OCI-LY7 (cell line): ENCODE data around the gene CFAP61. TPM values are rescaled to one million over a fixed set of nuclear protein-coding genes. Genes with fewer than 3 reads are reported as not detected.

Source experiments
- BruUV-seq: library from RNA; stranded (reverse); fragments of 400-500 nt; replicated peaks from 2 replicates; lab custom pipeline; 2021; lab: Mats Ljungman, UMichigan
- CTCF ChIA-PET: fragments of 300-600 bp; sonication (Branson Sonifier 250); formaldehyde crosslinking; loops from one replicate; lab custom pipeline; 2022; ENCODE audit warnings: antibody characterized with exemption; ENCODE audit not compliant: unreplicated experiment; lab: Charles Lee
- POLR2A ChIA-PET: fragments of 300-600 bp; sonication (Branson Sonifier 250); formaldehyde crosslinking; loops from one replicate; lab custom pipeline; 2022; ENCODE audit warnings: antibody characterized with exemption; lab: Charles Lee
- DNase-seq: peaks from one replicate; pipeline ENCODE4 v3.0.0-alpha.2; 2015; ENCODE audit warnings: low spot score
- H2AFZ ChIP-seq: fragments of 200-600 bp; sonication (generic), shearing (Covaris generic); 2 replicates; pipeline ENCODE4 v1.6.1; 2014; ENCODE audit warnings: mild to moderate bottlenecking, antibody characterized with exemption, low read length, moderate library complexity
- H3K27ac ChIP-seq: fragments of 200-600 bp; sonication (generic); 2 replicates; pipeline ENCODE4 v1.5.1; 2014; ENCODE audit warnings: mixed run types, low read depth, mild to moderate bottlenecking, moderate library complexity, low read length, inconsistent platforms; ENCODE audit not compliant: poor library complexity, severe bottlenecking
- H3K36me3 ChIP-seq: fragments of 200-600 bp; sonication (generic); 2 replicates; pipeline ENCODE4 v1.6.1; 2014; ENCODE audit warnings: mild to moderate bottlenecking, antibody characterized with exemption, low read length, moderate library complexity, mixed read lengths; ENCODE audit not compliant: insufficient read depth
- H3K4me1 ChIP-seq: fragments of 200-600 bp; sonication (generic); 2 replicates; pipeline ENCODE4 v1.5.1; 2014; ENCODE audit warnings: mild to moderate bottlenecking, low read length; ENCODE audit not compliant: insufficient read depth, poor library complexity, severe bottlenecking
- H3K4me2 ChIP-seq: fragments of 200-600 bp; sonication (generic); 2 replicates; pipeline ENCODE4 v1.6.1; 2014; ENCODE audit warnings: mild to moderate bottlenecking, low read length
- H3K4me3 ChIP-seq: fragments of 200-600 bp; sonication (generic); 2 replicates; pipeline ENCODE4 v1.5.1; 2014; ENCODE audit warnings: mild to moderate bottlenecking, low read depth, low read length; ENCODE audit not compliant: poor library complexity, severe bottlenecking
- H3K79me2 ChIP-seq: fragments of 200-600 bp; sonication (generic); 2 replicates; pipeline ENCODE4 v1.6.1; 2016; ENCODE audit warnings: low read depth, mild to moderate bottlenecking, low read length, moderate library complexity, mixed read lengths; ENCODE audit not compliant: insufficient read depth
- H3K9me2 ChIP-seq: fragments of 200-600 bp; sonication (generic); 2 replicates; pipeline ENCODE4 v1.6.1; 2016; ENCODE audit warnings: mild to moderate bottlenecking, low read length, mixed read lengths; ENCODE audit not compliant: insufficient read depth
- H3K9me3 ChIP-seq: fragments of 200-600 bp; sonication (generic); 2 replicates; pipeline ENCODE4 v1.6.1; 2014; ENCODE audit warnings: mild to moderate bottlenecking, mixed run types, low read length, mixed read lengths
- H4K20me1 ChIP-seq: fragments of 200-600 bp; sonication (generic); 2 replicates; pipeline ENCODE4 v1.6.1; 2014; ENCODE audit warnings: mild to moderate bottlenecking, antibody characterized with exemption, low read length, moderate library complexity, mixed read lengths; ENCODE audit not compliant: insufficient read depth
- EZH2phosphoT487 ChIP-seq: fragments of 200-600 bp; sonication (generic); IDR thresholded peaks from 2 replicates; pipeline ENCODE4 v1.6.1; 2018; ENCODE audit warnings: low read depth, borderline replicate concordance, mild to moderate bottlenecking, mixed run types, antibody characterized with exemption, low read length, moderate library complexity, mixed read lengths
- intact Hi-C: fragments of 100-400 bp; cut with micrococcal nuclease; formaldehyde crosslinking; loops from one replicate; pipeline ENCODE4 v1.10.0; 2022; ENCODE audit not compliant: unreplicated experiment
- total RNA-seq, 2 experiments: library from RNA; depleted of rRNA in 1 of 2; stranded (reverse); fragments of >200 nt in 1 of 2; shearing (Covaris generic) in 1 of 2; gene quantifications; 2 replicates each; pipeline ENCODE4 v1.2.3, GENCODE V29; 2014 to 2022
- TF ChIP-seq, protein P1 (sequence below): fragments of 200-600 bp; sonication (generic); conservative IDR thresholded peaks from 2 replicates; pipeline ENCODE4 v1.5.1; 2014; ENCODE audit warnings: mild to moderate bottlenecking, antibody characterized with exemption, low read length, moderate library complexity, mixed read lengths

Gene CFAP61
- total RNA-seq, 2 experiments from 2014 or later = 0.06 TPM; not detected in 1

DNA sequence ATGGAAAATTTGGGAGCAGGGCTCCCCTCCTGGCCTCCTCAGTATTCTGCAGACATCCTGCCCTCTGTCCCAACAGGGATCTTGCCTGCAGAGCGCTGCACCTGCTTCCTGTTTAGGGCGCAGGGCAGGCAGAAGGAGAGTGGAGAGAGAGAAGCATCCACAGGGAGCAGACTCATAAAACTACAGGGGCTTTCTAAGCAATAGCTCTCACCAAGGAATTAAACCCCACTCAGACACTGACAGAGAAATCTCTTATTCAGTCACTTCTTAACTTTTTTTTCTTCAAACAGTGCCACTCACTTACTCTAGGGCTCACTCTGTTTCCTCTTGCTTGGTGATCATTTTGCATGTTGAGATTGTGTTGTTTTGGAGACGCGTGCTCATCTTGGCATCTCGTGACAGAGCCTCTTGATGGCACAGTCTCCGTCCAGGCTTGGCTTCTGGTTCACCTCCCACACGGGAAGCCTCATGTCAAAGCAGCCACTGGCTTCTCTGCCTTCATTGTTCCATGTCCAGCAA lies 162.5 kb downstream of the CFAP61 start:
- ChIA-PET CTCF (no interaction called here), POLR2A (no interaction called here)
- Histone ChIP-seq H3K4me1 (no peaks in the 10 kb centered on the region), H4K20me1 (no peaks in the 10 kb centered on the region), H3K36me3 (no peaks in the 10 kb centered on the region), H3K9me3 (no peaks in the 10 kb centered on the region), H2AFZ (no peak overlapping the region), H3K27ac (no peak overlapping the region), H3K79me2 (no peaks in the 10 kb centered on the region), H3K4me2 (no peak overlapping the region), H3K4me3 (no peak overlapping the region), H3K9me2 (no peaks in the 10 kb centered on the region)
- intact Hi-C loops = no loop called here
- DNase-seq = no peak
- no TSS peak for BruUV-seq
- no peak for TF ChIP-seq EZH2phosphoT487
- TF ChIP-seq, protein P1, sequence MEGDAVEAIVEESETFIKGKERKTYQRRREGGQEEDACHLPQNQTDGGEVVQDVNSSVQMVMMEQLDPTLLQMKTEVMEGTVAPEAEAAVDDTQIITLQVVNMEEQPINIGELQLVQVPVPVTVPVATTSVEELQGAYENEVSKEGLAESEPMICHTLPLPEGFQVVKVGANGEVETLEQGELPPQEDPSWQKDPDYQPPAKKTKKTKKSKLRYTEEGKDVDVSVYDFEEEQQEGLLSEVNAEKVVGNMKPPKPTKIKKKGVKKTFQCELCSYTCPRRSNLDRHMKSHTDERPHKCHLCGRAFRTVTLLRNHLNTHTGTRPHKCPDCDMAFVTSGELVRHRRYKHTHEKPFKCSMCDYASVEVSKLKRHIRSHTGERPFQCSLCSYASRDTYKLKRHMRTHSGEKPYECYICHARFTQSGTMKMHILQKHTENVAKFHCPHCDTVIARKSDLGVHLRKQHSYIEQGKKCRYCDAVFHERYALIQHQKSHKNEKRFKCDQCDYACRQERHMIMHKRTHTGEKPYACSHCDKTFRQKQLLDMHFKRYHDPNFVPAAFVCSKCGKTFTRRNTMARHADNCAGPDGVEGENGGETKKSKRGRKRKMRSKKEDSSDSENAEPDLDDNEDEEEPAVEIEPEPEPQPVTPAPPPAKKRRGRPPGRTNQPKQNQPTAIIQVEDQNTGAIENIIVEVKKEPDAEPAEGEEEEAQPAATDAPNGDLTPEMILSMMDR = no peak

GRCh38 chr20:20215976-20216727 lies 163.8 kb downstream of the CFAP61 start:
- TF ChIP-seq, protein P1 = no peak
- no peak for TF ChIP-seq EZH2phosphoT487
- POLR2A ChIA-PET = interaction anchor here (0.5 kb wide), 1 partner anchor 619 kb away, joined by 3 read pairs; no protein-coding TSS in a partner anchor
- BruUV-seq = no TSS peak
- no peak overlapping the region for H2AFZ ChIP-seq
- CTCF ChIA-PET = no interaction called here
- DNase-seq = no peak
- no peak overlapping the region for H3K4me2 ChIP-seq
- no peaks in the 10 kb centered on the region for H3K9me2 ChIP-seq
- H3K9me3 ChIP-seq = no peaks in the 10 kb centered on the region
- no peaks in the 10 kb centered on the region for H3K79me2 ChIP-seq
- no peaks in the 10 kb centered on the region for H3K36me3 ChIP-seq
- no peaks in the 10 kb centered on the region for H4K20me1 ChIP-seq
- no peak overlapping the region for H3K4me3 ChIP-seq
- intact Hi-C loops = no loop called here
- H3K27ac ChIP-seq = no peak overlapping the region
- H3K4me1 ChIP-seq = no peaks in the 10 kb centered on the region

GRCh38 chr20:20216941-20217340 lies 164.6 kb downstream of the CFAP61 start:
- Histone ChIP-seq H3K36me3 (no peaks in the 10 kb centered on the region), H3K9me3 (no peaks in the 10 kb centered on the region), H3K4me1 (no peaks in the 10 kb centered on the region), H3K9me2 (no peaks in the 10 kb centered on the region), H4K20me1 (no peaks in the 10 kb centered on the region), H2AFZ (no peak overlapping the region), H3K4me3 (no peak overlapping the region), H3K79me2 (no peaks in the 10 kb centered on the region), H3K27ac (no peak overlapping the region), H3K4me2 (no peak overlapping the region)
- ChIA-PET POLR2A (interaction anchor here (0.5 kb wide), 1 partner anchor 618 kb away, joined by 3 read pairs; no protein-coding TSS in a partner anchor), CTCF (no interaction called here)
- DNase-seq = no peak
- intact Hi-C loops = no loop called here
- TF ChIP-seq EZH2phosphoT487 = no peak
- TF ChIP-seq, protein P1 = no peak
- BruUV-seq = no TSS peak
